ENCODE measurements around the gene KLHL3. TPM values are rescaled to one million over a fixed set of nuclear protein-coding genes. Genes with fewer than 3 reads are reported as not detected.

The KLHL3 gene
- total and polyA plus RNA-seq, 2 experiments from 2014 or later = 4.9 to 10.8 TPM

MicroRNAs encoded within 50 kb of the gene (microRNA counts, 767-probe panel; counts per million panel counts)
- not detected for microRNA hsa-miR-874

Small RNAs within 50 kb of the gene (microRNA-seq; reads per million reads assigned to microRNA genes)
- gene MIR874 = 337 reads per million, percentile 79 among the genes with 10 or more reads in this experiment

Small RNAs within 50 kb of the gene (small RNA-seq; reads per million reads assigned to genes)
- 17.2 reads per million, percentile 98 among the genes with 10 or more reads in this experiment for gene MIR874 (ENCODE audit: low replicate concordance)

Other genes starting within 250 kb of the KLHL3 start
- gene SPOCK1, start 236.8 kb downstream of the KLHL3 start, total RNA-seq (2014; rRNA removed; shearing (Covaris generic)) = 10.5 and 17.2 TPM in 2 replicates
- gene SPOCK1, start 236.8 kb downstream of the KLHL3 start, polyA plus RNA-seq (2016; fragmentation: Nextera tagmentation; extraction: Ambion mirVana) = 6.9 and 8.2 TPM in 2 replicates
- gene HNRNPA0, start 18.3 kb upstream of the KLHL3 start, total RNA-seq (2014; rRNA removed; shearing (Covaris generic)) = 33.0 and 39.9 TPM in 2 replicates
- gene HNRNPA0, start 18.3 kb upstream of the KLHL3 start, polyA plus RNA-seq (2016; fragmentation: Nextera tagmentation; extraction: Ambion mirVana) = 15.1 and 15.9 TPM in 2 replicates
- not detected in 2 replicates for gene MYOT, start 131.8 kb upstream of the KLHL3 start, total RNA-seq (2014; rRNA removed; shearing (Covaris generic))
- gene MYOT, start 131.8 kb upstream of the KLHL3 start, polyA plus RNA-seq (2016; fragmentation: Nextera tagmentation; extraction: Ambion mirVana) = 0.58 TPM in 1 of 2 replicates, not detected in the other
- gene PKD2L2, start 153.4 kb upstream of the KLHL3 start, total RNA-seq (2014; rRNA removed; shearing (Covaris generic)) = not detected in 2 replicates
- 0.16 TPM in 1 of 2 replicates, not detected in the other for gene PKD2L2, start 153.4 kb upstream of the KLHL3 start, polyA plus RNA-seq (2016; fragmentation: Nextera tagmentation; extraction: Ambion mirVana)

Measured in GM23338 (cell line).